Activated CD8-positive, alpha-beta T cell treated with anti-CD3 and anti-CD28 coated beads for 36 hours (primary cell): ENCODE data around the gene RABGAP1L. TPM values are rescaled to one million over a fixed set of nuclear protein-coding genes. Genes with fewer than 3 reads are reported as not detected.
"Not testable (repeated sequence)": the region's sequence is repeated elsewhere in the genome, so short reads cannot be mapped to it uniquely, and the experiment has no call there.

Experiments used
- ATAC-seq: fragments of 200-7000 bp; cut with Tn5 transposase; one replicate; pipeline ENCODE4 v1.10.0; 2021; ENCODE audit warnings: mild to moderate bottlenecking, moderate library complexity
- CTCF ChIA-PET: fragments of 350-600 bp; sonication (Branson Sonifier 250); formaldehyde crosslinking; loops from one replicate; lab custom pipeline; 2021; ENCODE audit warnings: antibody characterized with exemption; lab: Charles Lee
- POLR2A ChIA-PET: fragments of 350-600 bp; sonication (Branson Sonifier 250); formaldehyde crosslinking; loops from one replicate; lab custom pipeline; 2021; ENCODE audit warnings: antibody characterized with exemption; lab: Charles Lee
- DNase-seq: peaks from one replicate; pipeline ENCODE4 v3.0.0-alpha.2; 2020
- H3K27ac Mint-ChIP-seq: one replicate; pipeline ENCODE4 v1.8.0; 2021; ENCODE audit warnings: mild to moderate bottlenecking, mixed read lengths
- H3K27me3 Mint-ChIP-seq: one replicate; pipeline ENCODE4 v1.8.0; 2021; ENCODE audit warnings: mixed read lengths
- H3K36me3 Mint-ChIP-seq: one replicate; pipeline ENCODE4 v1.8.0; 2021; ENCODE audit warnings: low read depth, mixed read lengths
- H3K4me1 Mint-ChIP-seq: one replicate; pipeline ENCODE4 v1.8.0; 2021; ENCODE audit warnings: low read depth, mixed read lengths
- H3K4me3 Mint-ChIP-seq: one replicate; pipeline ENCODE4 v1.8.0; 2021; ENCODE audit warnings: mild to moderate bottlenecking, moderate library complexity, mixed read lengths
- H3K9me3 Mint-ChIP-seq: one replicate; pipeline ENCODE4 v1.8.0; 2021; ENCODE audit warnings: mixed read lengths
- CTCF ChIP-seq: fragments of 200-600 bp; IDR thresholded peaks from one replicate; pipeline ENCODE4 v1.8.0; 2022; ENCODE audit warnings: antibody characterized with exemption, mild to moderate bottlenecking
- intact Hi-C: fragments of 100-400 bp; cut with micrococcal nuclease; formaldehyde crosslinking; loops from one replicate; pipeline ENCODE4 v1.10.0; 2022
- total RNA-seq, 2 experiments: library from RNA; stranded (reverse); gene quantifications; one replicate each; pipeline ENCODE4 v1.2.3, GENCODE V29; 2021

Gene RABGAP1L
- total RNA-seq, 2 experiments from 2014 or later, result 26.9 to 29.4 TPM

- Mint-ChIP-seq H3K36me3 (no peaks in the 10 kb centered on the region), H3K27me3 (peaks cover 6% of the 10 kb centered on the region), H3K4me1 (no peaks in the 10 kb centered on the region), H3K9me3 (no peaks in the 10 kb centered on the region), H3K4me3 (no peak overlapping the region), H3K27ac (no peak overlapping the region)
- ATAC-seq (no peak), DNase-seq (no peak)
- POLR2A ChIA-PET, result no interaction called here
- CTCF ChIA-PET, result no interaction called here
- TF ChIP-seq CTCF, result no peak
- intact Hi-C loops, result no loop called here
These were observed 16.5 kb upstream of the RABGAP1L start for GRCh38 chr1:174142836-174143235.

GRCh38 chr1:174143727-174144396 lies 15.5 kb upstream of the RABGAP1L start:
- H3K27me3 Mint-ChIP-seq, intact Hi-C loops, H3K4me1 Mint-ChIP-seq, H3K9me3 Mint-ChIP-seq, POLR2A ChIA-PET, H3K27ac Mint-ChIP-seq, H3K4me3 Mint-ChIP-seq, ATAC-seq, CTCF ChIA-PET, H3K36me3 Mint-ChIP-seq, DNase-seq: not testable (repeated sequence)

GRCh38 chr1:174144397-174144783 lies 14.9 kb upstream of the RABGAP1L start:
- H3K9me3 Mint-ChIP-seq, ATAC-seq, H3K4me3 Mint-ChIP-seq, intact Hi-C loops, DNase-seq, H3K27ac Mint-ChIP-seq, H3K36me3 Mint-ChIP-seq, CTCF ChIA-PET, H3K27me3 Mint-ChIP-seq, POLR2A ChIA-PET, H3K4me1 Mint-ChIP-seq: not testable (repeated sequence)

GRCh38 chr1:174149216-174149615 lies 10.1 kb upstream of the RABGAP1L start:
- Mint-ChIP-seq H3K9me3 (peaks cover 4% of the 10 kb centered on the region), H3K4me3 (no peak overlapping the region), H3K4me1 (peaks cover 16% of the 10 kb centered on the region), H3K27me3 (no peaks in the 10 kb centered on the region), H3K36me3 (peaks cover 3% of the 10 kb centered on the region), H3K27ac (no peak overlapping the region)
- intact Hi-C loops, result no loop called here
- DNase-seq (no peak), ATAC-seq (no peak)
- POLR2A ChIA-PET, result no interaction called here
- CTCF ChIA-PET, result no interaction called here
- no peak for TF ChIP-seq CTCF

- Mint-ChIP-seq H3K27ac (no peak overlapping the region), H3K36me3 (peaks cover 3% of the 10 kb centered on the region), H3K4me1 (peaks cover 18% of the 10 kb centered on the region), H3K27me3 (no peaks in the 10 kb centered on the region), H3K4me3 (no peak overlapping the region), H3K9me3 (peaks cover 4% of the 10 kb centered on the region)
- ATAC-seq (no peak), DNase-seq (no peak)
- POLR2A ChIA-PET, result interaction anchor here (0.6 kb wide), 1 partner anchor 15 kb away, joined by 3 read pairs; no protein-coding TSS in a partner anchor
- TF ChIP-seq CTCF, result no peak
- CTCF ChIA-PET, result no interaction called here
- intact Hi-C loops, result loop anchor here (10.0 kb wide), 1 partner anchor 56 kb away; no protein-coding TSS in a partner anchor
These were observed 8.8 kb upstream of the RABGAP1L start for GRCh38 chr1:174150499-174150898.

GRCh38 chr1:174152427-174152826 lies 6.9 kb upstream of the RABGAP1L start:
- Mint-ChIP-seq H3K27me3 (no peaks in the 10 kb centered on the region), H3K36me3 (peaks cover 3% of the 10 kb centered on the region), H3K27ac (no peak overlapping the region), H3K4me3 (no peak overlapping the region), H3K4me1 (peaks cover 32% of the 10 kb centered on the region), H3K9me3 (peaks cover 4% of the 10 kb centered on the region)
- TF ChIP-seq CTCF, result no peak
- ATAC-seq (no peak), DNase-seq (no peak)
- POLR2A ChIA-PET, result interaction anchor here (0.6 to 0.8 kb wide), 2 partner anchors 116 to 231 kb away, joined by 3 to 5 read pairs; no protein-coding TSS in a partner anchor
- intact Hi-C loops, result loop anchor here (10.0 kb wide), 1 partner anchor 58 kb away; no protein-coding TSS in a partner anchor
- CTCF ChIA-PET, result interaction anchor here (0.6 to 1.4 kb wide), 4 partner anchors 39 to 85 kb away, joined by 3 to 5 read pairs (median 3); no protein-coding TSS in a partner anchor
